Astrocyte (in vitro differentiated cells and primary cell): ENCODE measurements around the gene SLC29A4. TPM values are rescaled to one million over a fixed set of nuclear protein-coding genes. Genes with fewer than 3 reads are reported as not detected.
"Not testable (repeated sequence)": the region's sequence is repeated elsewhere in the genome, so short reads cannot be mapped to it uniquely, and the experiment has no call there.

ENCODE experiments used
- DNase-seq: peaks from one replicate; pipeline ENCODE4 v3.0.0-alpha.2; 2010; ENCODE audit warnings: low read depth
- FAIRE-seq: peaks from 2 replicates; lab custom pipeline; 2011; peaks lifted over from hg19 to GRCh38; lab: Jason Lieb, UNC
- H2AFZ ChIP-seq: 2 replicates; pipeline ENCODE4 v1.6.0; 2012; ENCODE audit warnings: low read depth, low read length, inconsistent platforms
- H3K27ac ChIP-seq: 2 replicates; pipeline ENCODE4 v1.5.1; 2011; ENCODE audit warnings: low read depth, low read length, inconsistent platforms
- H3K27me3 ChIP-seq: 2 replicates; pipeline ENCODE4 v1.6.0; 2011; ENCODE audit warnings: low read length, inconsistent platforms; ENCODE audit not compliant: insufficient read depth
- H3K36me3 ChIP-seq: 2 replicates; pipeline ENCODE4 v1.5.1; 2011; ENCODE audit warnings: low read length, inconsistent platforms; ENCODE audit not compliant: insufficient read depth
- H3K4me1 ChIP-seq: 2 replicates; pipeline ENCODE4 v1.5.1; 2011; ENCODE audit warnings: low read length, inconsistent platforms; ENCODE audit not compliant: insufficient read depth
- H3K4me2 ChIP-seq: 2 replicates; pipeline ENCODE4 v1.6.0; 2012; ENCODE audit warnings: low read length, inconsistent platforms
- H3K4me3 ChIP-seq: 2 replicates; pipeline ENCODE4 v1.5.1; 2011; ENCODE audit warnings: low read depth, mild to moderate bottlenecking, low read length, inconsistent platforms; ENCODE audit not compliant: insufficient read depth
- H3K79me2 ChIP-seq: 2 replicates; pipeline ENCODE4 v1.6.0; 2012; ENCODE audit warnings: mild to moderate bottlenecking, low read length, inconsistent platforms; ENCODE audit not compliant: insufficient read depth
- H3K9ac ChIP-seq: 2 replicates; pipeline ENCODE4 v1.6.0; 2012; ENCODE audit warnings: mild to moderate bottlenecking, low read length, inconsistent platforms
- H3K9me3 ChIP-seq: 2 replicates; pipeline ENCODE4 v1.5.1; 2012; ENCODE audit warnings: low read depth, mild to moderate bottlenecking, low read length, inconsistent platforms; ENCODE audit not compliant: insufficient read depth
- H4K20me1 ChIP-seq: 2 replicates; pipeline ENCODE4 v1.6.0; 2012; ENCODE audit warnings: low read length, inconsistent platforms; ENCODE audit not compliant: insufficient read depth
- H3K27ac Mint-ChIP-seq: one replicate; pipeline ENCODE4 v1.8.0; 2021; ENCODE audit warnings: mild to moderate bottlenecking, mixed read lengths; ENCODE audit not compliant: unreplicated experiment
- H3K27me3 Mint-ChIP-seq: one replicate; pipeline ENCODE4 v1.8.0; 2021; ENCODE audit warnings: low read depth, mixed read lengths; ENCODE audit not compliant: unreplicated experiment
- H3K36me3 Mint-ChIP-seq: one replicate; pipeline ENCODE4 v1.8.0; 2021; ENCODE audit warnings: low read depth, mixed read lengths; ENCODE audit not compliant: unreplicated experiment
- H3K4me1 Mint-ChIP-seq: one replicate; pipeline ENCODE4 v1.8.0; 2021; ENCODE audit warnings: low read depth, mixed read lengths; ENCODE audit not compliant: unreplicated experiment
- H3K4me3 Mint-ChIP-seq: one replicate; pipeline ENCODE4 v1.8.0; 2021; ENCODE audit warnings: mild to moderate bottlenecking, moderate library complexity, mixed read lengths; ENCODE audit not compliant: unreplicated experiment
- H3K9me3 Mint-ChIP-seq: one replicate; pipeline ENCODE4 v1.8.0; 2021; ENCODE audit warnings: mild to moderate bottlenecking, mixed read lengths; ENCODE audit not compliant: unreplicated experiment
- CTCF ChIP-seq: IDR thresholded peaks from 2 replicates; pipeline ENCODE4 v1.5.1; 2011; ENCODE audit warnings: low read depth, mild to moderate bottlenecking, inconsistent platforms, low read length, moderate library complexity; ENCODE audit not compliant: insufficient read depth
- EZH2 ChIP-seq: IDR thresholded peaks from 2 replicates; pipeline ENCODE4 v1.6.1; 2012; ENCODE audit warnings: mild to moderate bottlenecking, low read length, inconsistent platforms; ENCODE audit not compliant: insufficient read depth
- total RNA-seq: library from RNA; stranded (reverse); gene quantifications from 2 replicates; pipeline ENCODE4 v1.2.1, GENCODE V29; 2021

The SLC29A4 gene
- total RNA-seq, 1 donor from 2014 or later, result 8.2 TPM

GRCh38 chr7:5270788-5271187 lies 12.0 kb upstream of the SLC29A4 start:
- no peak for FAIRE-seq

GRCh38 chr7:5273831-5274405 lies 8.8 kb upstream of the SLC29A4 start:
- not testable (repeated sequence) for H3K9me3 ChIP-seq, H3K27me3 ChIP-seq, H2AFZ ChIP-seq, H3K36me3 ChIP-seq, H3K27ac Mint-ChIP-seq, H3K4me3 Mint-ChIP-seq, FAIRE-seq, H3K4me2 ChIP-seq, H3K27ac ChIP-seq, H3K4me3 ChIP-seq, H3K36me3 Mint-ChIP-seq, H3K4me1 ChIP-seq, H3K9ac ChIP-seq, H4K20me1 ChIP-seq, H3K4me1 Mint-ChIP-seq, H3K9me3 Mint-ChIP-seq, DNase-seq, H3K79me2 ChIP-seq
- peaks cover 35% of the 10 kb centered on the region for H3K27me3 Mint-ChIP-seq

More at GRCh38 chr7:5270788-5271187, 12.0 kb upstream of the SLC29A4 start:
- H3K9ac ChIP-seq, result no peak overlapping the region
- DNase-seq, result no peak
- no peak overlapping the region for H3K27ac ChIP-seq
- peaks cover 4% of the 10 kb centered on the region for H3K9me3 Mint-ChIP-seq
- H3K9me3 ChIP-seq, result no peaks in the 10 kb centered on the region
- H3K36me3 ChIP-seq, result no peaks in the 10 kb centered on the region
- H3K79me2 ChIP-seq, result no peaks in the 10 kb centered on the region
- peaks cover 21% of the 10 kb centered on the region for H3K27me3 Mint-ChIP-seq
- TF ChIP-seq EZH2 (no peak), CTCF (no peak)
- H4K20me1 ChIP-seq, result no peaks in the 10 kb centered on the region
- no peak overlapping the region for H3K4me3 Mint-ChIP-seq
- no peak overlapping the region for H3K4me3 ChIP-seq
- no peak overlapping the region for H3K4me2 ChIP-seq
- H3K36me3 Mint-ChIP-seq, result no peaks in the 10 kb centered on the region
- no peak overlapping the region for H3K27ac Mint-ChIP-seq
- H3K27me3 ChIP-seq, result peaks cover 2% of the 10 kb centered on the region
- H2AFZ ChIP-seq, result no peak overlapping the region
- H3K4me1 ChIP-seq, result no peaks in the 10 kb centered on the region
- H3K4me1 Mint-ChIP-seq, result peaks cover 4% of the 10 kb centered on the region

GRCh38 chr7:5274441-5274840 lies 8.3 kb upstream of the SLC29A4 start:
- FAIRE-seq (no peak), DNase-seq (no peak)
- Histone ChIP-seq H3K27ac (no peak overlapping the region), H3K4me2 (no peak overlapping the region), H3K9ac (no peak overlapping the region), H3K4me3 (no peak overlapping the region), H4K20me1 (no peaks in the 10 kb centered on the region), H2AFZ (no peak overlapping the region), H3K36me3 (no peaks in the 10 kb centered on the region), H3K4me1 (no peaks in the 10 kb centered on the region), H3K9me3 (no peaks in the 10 kb centered on the region), H3K27me3 (peaks cover 2% of the 10 kb centered on the region), H3K79me2 (no peaks in the 10 kb centered on the region)
- H3K27ac Mint-ChIP-seq, result no peak overlapping the region
- H3K27me3 Mint-ChIP-seq, result peaks cover 35% of the 10 kb centered on the region
- H3K36me3 Mint-ChIP-seq, result no peaks in the 10 kb centered on the region
- no peak overlapping the region for H3K4me3 Mint-ChIP-seq
- H3K9me3 Mint-ChIP-seq, result peaks cover 4% of the 10 kb centered on the region
- H3K4me1 Mint-ChIP-seq, result no peaks in the 10 kb centered on the region
- no peak for TF ChIP-seq CTCF
- no peak for TF ChIP-seq EZH2

DNA sequence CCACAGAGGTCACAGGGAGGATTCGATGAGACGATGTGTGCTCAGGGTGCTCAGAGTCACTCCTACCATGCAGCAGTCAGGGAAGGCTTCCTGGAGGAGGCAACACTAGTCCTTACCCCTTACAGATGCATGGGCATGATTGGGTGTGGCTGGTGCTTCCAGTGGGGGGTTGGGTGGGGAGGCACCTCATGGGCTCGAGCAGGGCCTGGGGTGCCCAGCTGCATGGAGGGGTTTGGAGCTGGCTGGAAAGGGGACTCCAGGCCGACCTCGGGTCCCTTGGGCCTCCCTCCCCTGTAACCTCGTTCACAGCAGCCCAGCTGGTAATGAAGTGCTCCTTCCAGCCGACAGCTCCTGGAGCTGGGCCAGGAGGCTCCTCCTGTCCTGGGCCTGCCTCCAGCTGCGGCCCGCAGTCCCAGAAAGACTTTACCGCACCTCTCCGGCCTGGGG lies 7.7 kb upstream of the SLC29A4 start:
- H3K27ac ChIP-seq, H3K27me3 ChIP-seq, H3K36me3 ChIP-seq, H3K27ac Mint-ChIP-seq, H3K9me3 ChIP-seq, H2AFZ ChIP-seq, H3K4me1 Mint-ChIP-seq, H3K36me3 Mint-ChIP-seq, H3K4me1 ChIP-seq, H3K4me3 Mint-ChIP-seq, H3K4me2 ChIP-seq, H3K79me2 ChIP-seq, H3K4me3 ChIP-seq, H4K20me1 ChIP-seq, FAIRE-seq, DNase-seq, H3K9me3 Mint-ChIP-seq, H3K9ac ChIP-seq: not testable (repeated sequence)
- peaks cover 36% of the 10 kb centered on the region for H3K27me3 Mint-ChIP-seq

- peaks cover 34% of the 10 kb centered on the region for H3K27me3 Mint-ChIP-seq
- H3K9me3 Mint-ChIP-seq, H3K4me3 Mint-ChIP-seq, H3K9me3 ChIP-seq, H3K36me3 ChIP-seq, H3K27me3 ChIP-seq, H2AFZ ChIP-seq, FAIRE-seq, H3K36me3 Mint-ChIP-seq, H3K27ac ChIP-seq, H3K9ac ChIP-seq, H4K20me1 ChIP-seq, DNase-seq, H3K4me3 ChIP-seq, H3K4me1 ChIP-seq, H3K4me2 ChIP-seq, H3K79me2 ChIP-seq, H3K27ac Mint-ChIP-seq, H3K4me1 Mint-ChIP-seq: not testable (repeated sequence)
These were observed 7.2 kb upstream of the SLC29A4 start for GRCh38 chr7:5275510-5275909.
